Middle frontal gyrus (tissue), 1 donor: ENCODE results near the gene C5.
"Not testable (repeated sequence)": the region's sequence is repeated elsewhere in the genome, so short reads cannot be mapped to it uniquely, and the experiment has no call there.

Experiments used
- DNase-seq: peaks from one replicate; pipeline ENCODE4 v3.0.0-alpha.2; 2015; ENCODE audit warnings: low spot score; ENCODE audit errors: extremely low spot score

The C5 gene

GRCh38 chr9:120980951-120981350 is 69.1 kb downstream of the C5 start:
- no peak for DNase-seq

GRCh38 chr9:120979797-120980196 is 70.3 kb downstream of the C5 start:
- no peak for DNase-seq

- no peak for DNase-seq
These were observed 71.1 kb downstream of the C5 start for GRCh38 chr9:120978987-120979386.

GRCh38 chr9:120977321-120977720 is 72.8 kb downstream of the C5 start:
- DNase-seq: no peak

- no peak for DNase-seq
These were observed 75.2 kb downstream of the C5 start for GRCh38 chr9:120974921-120975320.

- no peak for DNase-seq
These were observed 75.9 kb downstream of the C5 start for GRCh38 chr9:120974181-120974580.

GRCh38 chr9:120971938-120972337 is 78.1 kb downstream of the C5 start:
- no peak for DNase-seq

GRCh38 chr9:120971471-120971870 is 78.6 kb downstream of the C5 start:
- not testable (repeated sequence) for DNase-seq

- no peak for DNase-seq
These were observed 79.8 kb downstream of the C5 start for GRCh38 chr9:120970244-120970643.

GRCh38 chr9:120966013-120966369 is 84.1 kb downstream of the C5 start:
- no peak for DNase-seq

- DNase-seq: peak; percentile 36
These were observed 84.6 kb downstream of the C5 start for GRCh38 chr9:120965344-120966012.

- DNase-seq: no peak
These were observed 88.1 kb downstream of the C5 start for GRCh38 chr9:120961936-120962335.

- DNase-seq: no peak
These were observed 90.1 kb downstream of the C5 start for GRCh38 chr9:120960001-120960400.

GRCh38 chr9:120956862-120957261 is 93.2 kb downstream of the C5 start:
- no peak for DNase-seq

- no peak for DNase-seq
These were observed 98.0 kb downstream of the C5 start for GRCh38 chr9:120951960-120952618.

- DNase-seq: no peak
These were observed 99.4 kb downstream of the C5 start for GRCh38 chr9:120950421-120951388.

GRCh38 chr9:120949290-120949689 is 100.8 kb downstream of the C5 start:
- no peak for DNase-seq

- no peak for DNase-seq
These were observed 101.3 kb downstream of the C5 start for GRCh38 chr9:120948824-120949223.

- no peak for DNase-seq
These were observed 102.9 kb downstream of the C5 start for GRCh38 chr9:120947222-120947621.

GRCh38 chr9:120946259-120946658 is 103.8 kb downstream of the C5 start:
- DNase-seq: no peak

GRCh38 chr9:120944948-120945347 is 105.1 kb downstream of the C5 start:
- DNase-seq: no peak

- no peak for DNase-seq
These were observed 105.6 kb downstream of the C5 start for GRCh38 chr9:120944434-120944843.
